T-cell (primary cell): ENCODE data around the gene SAMD4B. TPM values are rescaled to one million over a fixed set of nuclear protein-coding genes. Genes with fewer than 3 reads are reported as not detected.
A peak's percentile ranks its signal among the peaks of the same experiment; 100 is the strongest.

ENCODE experiments used
- ATAC-seq, 4 experiments: fragments of 200-7000 bp in 3 of 4; fragments of 150-1000 bp in 1 of 4; cut with Tn5 transposase; replicated peaks in 1 of 4; 1 replicate in 3 of 4; 2 replicates in 1 of 4; pipeline ENCODE4 v1.10.0; 2021; ENCODE audit warnings: moderate library complexity in 3 of 4, mild to moderate bottlenecking in 2 of 4, moderate number of reproducible peaks in 1 of 4
- CTCF ChIA-PET, 2 donors: fragments of 300-600 bp; sonication (Branson Sonifier 250); formaldehyde crosslinking; loops; one replicate each; lab custom pipeline; 2022; ENCODE audit warnings: antibody characterized with exemption in 2 of 2; lab: Charles Lee
- POLR2A ChIA-PET, 2 donors: fragments of 300-600 bp; sonication (Branson Sonifier 250); formaldehyde crosslinking; loops; one replicate each; lab custom pipeline; 2022; ENCODE audit warnings: antibody characterized with exemption in 2 of 2; lab: Charles Lee
- DNase-seq, 35 experiments: peaks; one replicate each; pipeline versions ENCODE4 v3.0.0 to v3.0.0-alpha.2; 2013 to 2023
- H3K27ac ChIP-seq: one replicate; pipeline ENCODE4 v1.5.1; 2013; ENCODE audit warnings: low read length
- H3K27me3 ChIP-seq, 2 experiments: replicated peaks in 1 of 2; 1 replicate in 1 of 2; 2 replicates in 1 of 2; pipeline versions ENCODE4 v1.6.1 to v1.7.0; 2013; ENCODE audit warnings: low read length in 1 of 2, mixed read lengths in 1 of 2; ENCODE audit not compliant: control insufficient read depth in 2 of 2, insufficient read depth in 2 of 2; ENCODE audit errors: extremely low read depth in 1 of 2
- H3K36me3 ChIP-seq, 2 donors: 1 replicate in 1 of 2; 2 replicates in 1 of 2; pipeline versions ENCODE4 v1.6.1 to v1.7.0; 2013; ENCODE audit warnings: low read length in 1 of 2; ENCODE audit not compliant: control insufficient read depth in 2 of 2, insufficient read depth in 1 of 2; ENCODE audit errors: extremely low read depth in 1 of 2
- H3K4me1 ChIP-seq, 2 experiments: 1 replicate in 1 of 2; 2 replicates in 1 of 2; pipeline versions ENCODE4 v1.6.1 to v1.7.0; 2013; ENCODE audit warnings: low read length in 2 of 2, mixed read lengths in 1 of 2; ENCODE audit not compliant: insufficient read depth in 2 of 2, control insufficient read depth in 1 of 2; ENCODE audit errors: extremely low read depth in 1 of 2
- H3K4me3 ChIP-seq, 2 donors: 1 replicate in 1 of 2; 2 replicates in 1 of 2; pipeline versions ENCODE4 v1.5.1 to v1.7.0; 2013; ENCODE audit warnings: mild to moderate bottlenecking in 2 of 2, low read length in 1 of 2, moderate library complexity in 1 of 2; ENCODE audit not compliant: control insufficient read depth in 1 of 2; ENCODE audit errors: extremely low read depth in 1 of 2
- H3K9me3 ChIP-seq: 2 replicates; pipeline ENCODE4 v1.7.0; 2013
- H3K27ac Mint-ChIP-seq, 2 donors: one replicate each; pipeline ENCODE4 v1.8.0; 2020 to 2021; ENCODE audit warnings: mild to moderate bottlenecking in 2 of 2, mixed read lengths in 2 of 2
- H3K27me3 Mint-ChIP-seq, 2 donors: one replicate each; pipeline ENCODE4 v1.8.0; 2021 to 2022; ENCODE audit warnings: mixed read lengths in 2 of 2
- H3K36me3 Mint-ChIP-seq: one replicate; pipeline ENCODE4 v1.8.0; 2021; ENCODE audit warnings: mixed read lengths
- H3K4me1 Mint-ChIP-seq, 3 donors: one replicate each; pipeline ENCODE4 v1.8.0; 2020 to 2022; ENCODE audit warnings: mixed read lengths in 3 of 3, mild to moderate bottlenecking in 1 of 3
- H3K4me3 Mint-ChIP-seq, 3 donors: one replicate each; pipeline ENCODE4 v1.8.0; 2020 to 2022; ENCODE audit warnings: mild to moderate bottlenecking in 3 of 3, mixed read lengths in 3 of 3, moderate library complexity in 3 of 3
- H3K9me3 Mint-ChIP-seq, 3 donors: one replicate each; pipeline ENCODE4 v1.8.0; 2020 to 2022; ENCODE audit warnings: mixed read lengths in 3 of 3
- WGBS: methylation state at CpG from one replicate; pipeline ENCODE4 v1.1.5; 2013; ENCODE audit warnings: missing lambda C conversion rate; ENCODE audit not compliant: insufficient coverage; 5-methylcytosine and 5-hydroxymethylcytosine counted together
- total RNA-seq, 35 experiments: library from RNA in 6 of 35; stranded (reverse) in 6 of 35; fragments of 120-200 nt in 1 of 35; gene quantifications; one replicate each; pipeline versions ENCODE4 v1.2.1 to v1.2.4 and lab custom pipeline; 2013 to 2026

The SAMD4B gene
- total RNA-seq, 5 donors from 2014 or later (not counting 1 experiment from before 2014, with no cell fraction given): 59.4 to 72.3 (median 62.0) TPM

GRCh38 chr19:39403331-39404312 is 61.4 kb downstream of the SAMD4B start:
- Mint-ChIP-seq H3K36me3 (peaks cover 17% of the 10 kb centered on the region), H3K27me3 (no peaks in the 10 kb centered on the region), H3K27ac (peak overlapping the region; percentile 91 to 95), H3K4me1 (peaks cover 66 to 72% (median 67%) of the 10 kb centered on the region in 3 donors), H3K9me3 (no peaks in the 10 kb centered on the region), H3K4me3 (peak overlapping the region; percentile 73 to 97 (median 83))
- POLR2A ChIA-PET: interaction anchor here in 1 of 2 donors (0.6 to 1.3 kb wide), 6 partner anchors 8 to 1259 kb away, joined by 3 to 6 read pairs (median 4); partner anchors contain the start of genes MED29, PAF1 and RPS16
- no peaks in the 10 kb centered on the region for H3K9me3 ChIP-seq
- no peaks in the 10 kb centered on the region for H3K27me3 ChIP-seq
- WGBS: 1% methylated on average over 35 of the region's 43 CpGs
- peak overlapping the region; percentile 71 to 77 for H3K4me3 ChIP-seq
- peak; percentile 78 to 98 (median 94) for DNase-seq
- CTCF ChIA-PET: interaction anchor here in 1 of 2 donors (1.0 kb wide), 1 partner anchor 9 kb away, joined by 4 read pairs; the partner anchor contains the start of gene PLEKHG2
- H3K36me3 ChIP-seq: peaks cover 5 to 16% of the 10 kb centered on the region in 2 donors
- peak; percentile 30 to 39 (median 32) for ATAC-seq
- peaks cover 36 to 84% of the 10 kb centered on the region in 2 experiments for H3K4me1 ChIP-seq
- H3K27ac ChIP-seq: peak overlapping the region; percentile 100

GRCh38 chr19:39405261-39405957 is 63.2 kb downstream of the SAMD4B start:
- H3K27ac ChIP-seq: peak overlapping the region; percentile 100
- POLR2A ChIA-PET: interaction anchor here (0.6 to 2.0 kb wide), 4 partner anchors 9 to 70 kb away, joined by 3 to 14 read pairs (median 4); partner anchors contain the start of genes GMFG (in 1 of the 2), MED29 (in 1 of the 2) and PAF1 (in 1 of the 2)
- H3K36me3 ChIP-seq: peaks cover 5 to 18% of the 10 kb centered on the region in 2 donors
- no peak for ATAC-seq
- peak overlapping the region; percentile 38 to 97 for H3K4me3 ChIP-seq
- CTCF ChIA-PET: interaction anchor here in 1 of 2 donors (0.6 kb wide), 1 partner anchor 297 kb away, joined by 4 read pairs; no protein-coding TSS in a partner anchor
- H3K4me1 ChIP-seq: peaks cover 39 to 79% of the 10 kb centered on the region in 2 experiments
- peak overlapping the region; percentile 91 to 95 for H3K27ac Mint-ChIP-seq
- H3K27me3 Mint-ChIP-seq: no peaks in the 10 kb centered on the region
- 67% methylated on average over 7 of the region's 17 CpGs for WGBS
- H3K9me3 ChIP-seq: no peaks in the 10 kb centered on the region
- peaks cover 55 to 67% (median 59%) of the 10 kb centered on the region in 3 donors for H3K4me1 Mint-ChIP-seq
- DNase-seq: peak in 5 of 35 experiments; percentile 13 to 54 (median 24)
- no peaks in the 10 kb centered on the region for H3K27me3 ChIP-seq
- peaks cover 16% of the 10 kb centered on the region for H3K36me3 Mint-ChIP-seq
- H3K4me3 Mint-ChIP-seq: peak overlapping the region; percentile 83 to 97 (median 85)
- no peaks in the 10 kb centered on the region for H3K9me3 Mint-ChIP-seq

GRCh38 chr19:39405958-39406655 is 63.9 kb downstream of the SAMD4B start:
- H3K36me3 Mint-ChIP-seq: peaks cover 16% of the 10 kb centered on the region
- 8% methylated on average over 10 of the region's 22 CpGs for WGBS
- H3K4me3 ChIP-seq: peak overlapping the region; percentile 38 to 97
- H3K36me3 ChIP-seq: peaks cover 5 to 18% of the 10 kb centered on the region in 2 donors
- no peaks in the 10 kb centered on the region for H3K27me3 Mint-ChIP-seq
- H3K27ac ChIP-seq: peak overlapping the region; percentile 100
- no peaks in the 10 kb centered on the region for H3K9me3 ChIP-seq
- H3K4me3 Mint-ChIP-seq: peak overlapping the region; percentile 83 to 97 (median 85)
- peaks cover 42 to 79% of the 10 kb centered on the region in 2 experiments for H3K4me1 ChIP-seq
- ATAC-seq (peak; percentile 21 to 33 (median 28)), DNase-seq (peak; percentile 83 to 96 (median 91))
- H3K27me3 ChIP-seq: no peaks in the 10 kb centered on the region
- no peaks in the 10 kb centered on the region for H3K9me3 Mint-ChIP-seq
- H3K27ac Mint-ChIP-seq: peak overlapping the region; percentile 91 to 94
- CTCF ChIA-PET: interaction anchor here (0.6 kb wide), 2 partner anchors 279 to 298 kb away, joined by 4 to 11 read pairs; no protein-coding TSS in a partner anchor
- POLR2A ChIA-PET: interaction anchor here in 1 of 2 donors (0.5 to 2.0 kb wide), 4 partner anchors 9 to 29 kb away, joined by 3 to 14 read pairs (median 4); partner anchors contain the start of genes MED29, PAF1 and RPS16
- H3K4me1 Mint-ChIP-seq: peaks cover 56 to 68% (median 60%) of the 10 kb centered on the region in 3 donors

- ATAC-seq (peak; percentile 30 to 51 (median 44)), DNase-seq (peak; percentile 75 to 93 (median 85))
- POLR2A ChIA-PET: interaction anchor here in 1 of 2 donors (0.6 to 2.0 kb wide), 3 partner anchors 10 to 28 kb away, joined by 3 to 14 read pairs (median 5); partner anchors contain the start of genes MED29, PAF1 and RPS16
- Histone ChIP-seq H3K27me3 (no peaks in the 10 kb centered on the region), H3K9me3 (no peaks in the 10 kb centered on the region), H3K36me3 (peaks cover 5 to 18% of the 10 kb centered on the region in 2 donors), H3K4me1 (peaks cover 41 to 79% of the 10 kb centered on the region in 2 experiments), H3K4me3 (peak within 1 kb of the TSS; percentile 97), H3K27ac (peak within 1 kb of the TSS; percentile 100)
- H3K27me3 Mint-ChIP-seq: no peaks in the 10 kb centered on the region
- no peaks in the 10 kb centered on the region for H3K9me3 Mint-ChIP-seq
- peaks cover 16% of the 10 kb centered on the region for H3K36me3 Mint-ChIP-seq
- peak within 1 kb of the TSS; percentile 95 to 98 for H3K27ac Mint-ChIP-seq
- CTCF ChIA-PET: interaction anchor here (0.6 to 2.7 kb wide), 3 partner anchors 9 to 279 kb away, joined by 3 to 11 read pairs (median 11); partner anchors contain the start of gene RPS16 (in 1 of the 2)
- WGBS: 0% methylated on average over 38 of the region's 56 CpGs
- peaks cover 55 to 68% (median 60%) of the 10 kb centered on the region in 3 donors for H3K4me1 Mint-ChIP-seq
- H3K4me3 Mint-ChIP-seq: peak within 1 kb of the TSS; percentile 83 to 97 (median 85)
Measured at GRCh38 chr19:39406656-39407409, 64.6 kb downstream of the SAMD4B start, which contains the start of gene ZFP36. Gene ZFP36, plus strand, starts transcription at chr19:39406847. Its CDS starts 58 bp downstream, at chr19:39406905.

- Histone ChIP-seq H3K27me3 (no peaks in the 10 kb centered on the region), H3K36me3 (peaks cover 5 to 18% of the 10 kb centered on the region in 2 donors), H3K4me3 (peak overlapping the region; percentile 97), H3K9me3 (no peaks in the 10 kb centered on the region), H3K4me1 (peaks cover 36 to 76% of the 10 kb centered on the region in 2 experiments), H3K27ac (peak overlapping the region; percentile 100)
- no peak for DNase-seq
- POLR2A ChIA-PET: interaction anchor here (0.7 to 0.9 kb wide), 2 partner anchors 9 to 10 kb away, joined by 3 to 6 read pairs; no protein-coding TSS in a partner anchor
- H3K27ac Mint-ChIP-seq: peak overlapping the region; percentile 95 to 98
- CTCF ChIA-PET: interaction anchor here in 1 of 2 donors (1.0 to 2.7 kb wide), 2 partner anchors 10 to 28 kb away, joined by 3 to 11 read pairs; partner anchors contain the start of gene RPS16
- H3K4me1 Mint-ChIP-seq: peaks cover 52 to 68% (median 60%) of the 10 kb centered on the region in 3 donors
- no peaks in the 10 kb centered on the region for H3K9me3 Mint-ChIP-seq
- peaks cover 16% of the 10 kb centered on the region for H3K36me3 Mint-ChIP-seq
- peaks cover 0 to 3% of the 10 kb centered on the region in 2 donors for H3K27me3 Mint-ChIP-seq
- no peak for ATAC-seq
- 0% methylated on average over 14 of the region's 14 CpGs for WGBS
- peak overlapping the region; percentile 83 to 97 (median 85) for H3K4me3 Mint-ChIP-seq
Measured at GRCh38 chr19:39407410-39407659, 65.1 kb downstream of the SAMD4B start.
